Esophagus muscularis mucosa (tissue), 3 donors: ENCODE measurements around the gene BNIP3.
"Not testable (repeated sequence)": the region's sequence is repeated elsewhere in the genome, so short reads cannot be mapped to it uniquely, and the experiment has no call there.

Experiments
- POLR2A ChIP-seq: fragments of 450-650 bp; IDR thresholded peaks from one replicate; pipeline ENCODE4 v1.6.1; 2017; ENCODE audit warnings: antibody characterized with exemption, moderate library complexity, mild to moderate bottlenecking, low read depth
- TF ChIP-seq, protein P1 (sequence below), 3 experiments: fragments of 200-600 bp in 2 of 3; fragments of 450-650 bp in 1 of 3; sonication (generic) in 2 of 3; IDR thresholded peaks; one replicate each; pipeline ENCODE4 v1.5.1; 2017 to 2019; ENCODE audit warnings: antibody characterized with exemption in 3 of 3, mild to moderate bottlenecking in 2 of 3, moderate library complexity in 1 of 3

DNA sequence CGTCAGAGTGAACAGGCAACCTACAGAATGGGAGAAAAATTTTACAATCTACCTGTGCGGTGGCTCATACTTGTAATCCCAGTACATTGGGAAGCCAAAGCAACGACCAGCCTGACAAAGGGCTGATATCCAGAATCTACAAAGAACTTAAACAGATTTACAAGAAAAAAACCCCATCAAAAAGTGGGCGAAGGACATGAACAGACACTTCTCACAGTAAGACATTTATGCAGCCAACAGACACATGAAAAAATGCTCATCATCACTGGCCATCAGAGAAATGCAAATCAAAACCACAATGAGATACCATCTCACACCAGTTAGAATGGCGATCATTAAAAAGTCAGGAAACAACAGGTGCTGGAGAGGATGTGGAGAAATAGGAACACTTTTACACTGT, 5.6 kb upstream of the BNIP3 start:
- TF ChIP-seq, protein P1, sequence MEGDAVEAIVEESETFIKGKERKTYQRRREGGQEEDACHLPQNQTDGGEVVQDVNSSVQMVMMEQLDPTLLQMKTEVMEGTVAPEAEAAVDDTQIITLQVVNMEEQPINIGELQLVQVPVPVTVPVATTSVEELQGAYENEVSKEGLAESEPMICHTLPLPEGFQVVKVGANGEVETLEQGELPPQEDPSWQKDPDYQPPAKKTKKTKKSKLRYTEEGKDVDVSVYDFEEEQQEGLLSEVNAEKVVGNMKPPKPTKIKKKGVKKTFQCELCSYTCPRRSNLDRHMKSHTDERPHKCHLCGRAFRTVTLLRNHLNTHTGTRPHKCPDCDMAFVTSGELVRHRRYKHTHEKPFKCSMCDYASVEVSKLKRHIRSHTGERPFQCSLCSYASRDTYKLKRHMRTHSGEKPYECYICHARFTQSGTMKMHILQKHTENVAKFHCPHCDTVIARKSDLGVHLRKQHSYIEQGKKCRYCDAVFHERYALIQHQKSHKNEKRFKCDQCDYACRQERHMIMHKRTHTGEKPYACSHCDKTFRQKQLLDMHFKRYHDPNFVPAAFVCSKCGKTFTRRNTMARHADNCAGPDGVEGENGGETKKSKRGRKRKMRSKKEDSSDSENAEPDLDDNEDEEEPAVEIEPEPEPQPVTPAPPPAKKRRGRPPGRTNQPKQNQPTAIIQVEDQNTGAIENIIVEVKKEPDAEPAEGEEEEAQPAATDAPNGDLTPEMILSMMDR (IDR thresholded peaks at IDR 0.05): not testable (repeated sequence)
- TF ChIP-seq POLR2A: not testable (repeated sequence)
